ENCODE results near the gene GABRB3.

GRCh38 chr15:26729581-26729980 lies 43.3 kb downstream of the GABRB3 start:
- TF ChIP-seq CTCF (IDR thresholded peaks at IDR 0.05) (no peak), EZH2 (IDR thresholded peaks at IDR 0.05) (no peak)

Data from neural progenitor cell (in vitro differentiated cells).